Esophagus mucosa (tissue), 1 donor: Measurements from ENCODE around the gene EP400. TPM values are rescaled to one million over a fixed set of nuclear protein-coding genes. Genes with fewer than 3 reads are reported as not detected.

Source experiments
- ATAC-seq: fragments of 200-7000 bp; cut with Tn5 transposase; one replicate; pipeline ENCODE4 v1.9.1; 2020
- total RNA-seq: library from RNA; stranded (reverse); gene quantifications from one replicate; pipeline ENCODE4 v1.2.4, GENCODE V29; 2023
- donor health status: DM: yes; HTN: yes; CAD: no.

EP400 gene
- total RNA-seq, 1 donor from 2014 or later: 26.1 TPM

GRCh38 chr12:132130690-132131089, 180.9 kb downstream of the EP400 start:
- no peak for ATAC-seq

Other genes starting within 250 kb of the EP400 start
- 20.8 TPM for gene SFSWAP, start 238.9 kb upstream of the EP400 start, total RNA-seq
- 2.2 TPM for gene MMP17, start 121.5 kb upstream of the EP400 start, total RNA-seq
- gene ULK1, start 55.3 kb upstream of the EP400 start, total RNA-seq: 12.8 TPM
- 20.5 TPM for gene PUS1, start 20.7 kb upstream of the EP400 start, total RNA-seq
- 9.0 TPM for gene DDX51, start 194.4 kb downstream of the EP400 start, total RNA-seq
- gene NOC4L, start 194.5 kb downstream of the EP400 start, total RNA-seq: 18.1 TPM